Amniotic epithelial cell (primary cell): ENCODE results near the gene GTSE1.
A peak's percentile ranks its signal among the peaks of the same experiment; 100 is the strongest.
"Not testable (repeated sequence)": the region's sequence is repeated elsewhere in the genome, so short reads cannot be mapped to it uniquely, and the experiment has no call there.

Experiments
- DNase-seq: peaks from one replicate; pipeline ENCODE4 v3.0.0-alpha.2; 2010; ENCODE audit warnings: low read depth

Gene GTSE1

GRCh38 chr22:46296257-46297150, at the start of gene GTSE1:
Gene GTSE1, plus strand, starts transcription at chr22:46296870. Its CDS starts 531 bp downstream, at chr22:46297401.
- DNase-seq = peak; percentile 92

DNA sequence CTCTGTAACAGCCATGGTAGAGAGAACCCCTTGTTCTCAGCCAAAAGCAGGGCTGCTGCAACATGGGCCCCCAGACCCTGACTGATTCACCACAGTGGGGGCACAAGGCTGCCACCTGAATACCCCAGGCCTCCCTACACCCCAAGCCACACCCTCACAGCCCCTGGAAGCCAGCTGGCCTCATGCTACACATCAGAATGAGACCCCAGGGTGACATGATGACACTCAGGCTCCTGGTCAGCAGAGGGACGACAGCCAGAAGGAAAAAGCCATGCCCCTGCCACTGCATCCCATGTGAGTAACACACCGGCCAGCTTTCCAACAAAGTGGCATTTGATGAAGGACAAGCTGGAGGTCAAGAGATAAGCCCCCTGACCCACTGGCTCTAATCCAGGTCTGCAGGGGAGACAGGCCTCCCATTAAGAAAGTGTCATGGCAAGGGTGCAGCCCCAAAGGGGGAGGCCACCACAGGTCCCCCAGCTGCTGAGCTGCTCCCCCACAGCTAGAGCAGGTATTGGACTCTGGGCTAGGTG, 49.2 kb upstream of the GTSE1 start:
- no peak for DNase-seq

DNA sequence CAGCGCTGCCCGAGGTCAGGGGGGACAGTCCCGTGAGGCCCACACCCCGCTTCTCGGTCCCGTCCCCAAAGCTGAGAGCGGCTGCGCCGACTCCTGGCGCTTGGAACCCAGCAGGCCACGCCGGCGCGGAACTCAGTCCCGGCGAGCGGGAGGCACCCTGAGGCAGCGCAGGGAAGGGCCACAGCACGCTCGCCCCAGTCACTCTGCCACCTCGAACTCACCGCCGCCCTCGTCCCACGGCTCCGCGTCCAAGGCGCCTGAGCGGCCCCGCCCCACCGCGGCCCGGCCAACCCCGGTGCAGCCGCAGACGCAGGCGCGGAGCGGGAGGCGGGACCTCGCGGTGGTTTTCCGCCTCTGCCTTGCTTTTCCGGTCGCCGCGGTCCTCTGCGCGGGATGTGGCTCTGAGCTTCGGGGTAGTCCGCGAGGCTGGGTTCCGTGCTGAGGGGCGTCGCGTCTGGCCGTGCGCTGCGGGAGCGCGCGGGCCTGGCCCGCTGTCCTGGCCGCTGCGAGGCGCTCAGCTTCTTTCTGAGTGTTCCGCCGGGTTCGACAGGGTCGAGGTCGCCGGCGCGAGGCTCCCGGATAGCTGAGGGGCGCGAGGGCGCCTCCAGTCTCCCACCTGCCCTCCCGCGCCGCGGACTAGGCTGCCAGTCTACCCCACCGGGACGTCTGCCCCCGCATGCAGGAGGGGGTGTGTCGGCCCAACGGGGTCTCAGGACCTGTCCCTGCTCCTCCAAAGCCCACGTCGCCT, 46.5 kb upstream of the GTSE1 start, which contains the start of gene CDPF1:
Gene CDPF1, minus strand, starts transcription at position 259 of the 748 bp plus-strand sequence. CDS start 2,009 bp downstream, outside the sequence.
- peak; percentile 71 for DNase-seq

- DNase-seq = no peak
Observed at GRCh38 chr22:46250783-46251125, 45.9 kb upstream of the GTSE1 start.

DNA sequence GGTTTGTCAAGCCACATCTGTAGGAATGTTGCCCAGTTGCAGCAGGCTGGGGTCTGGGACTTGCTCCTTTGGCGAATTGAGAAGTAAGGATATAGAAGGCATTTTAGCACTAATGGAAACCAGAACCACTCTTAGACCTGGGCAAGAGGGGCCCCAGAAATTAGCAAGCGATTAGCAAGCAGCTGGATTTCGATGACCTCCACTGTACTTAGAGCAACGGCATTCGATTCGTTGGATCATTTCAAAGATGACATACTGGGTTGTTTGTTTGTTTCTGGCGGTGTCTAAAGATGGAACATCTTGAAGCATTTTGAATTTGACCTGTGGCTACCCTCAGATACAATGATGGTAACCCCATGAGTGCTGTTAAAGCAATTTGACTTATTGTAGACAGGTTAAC, 45.4 kb upstream of the GTSE1 start:
- DNase-seq = no peak

DNA sequence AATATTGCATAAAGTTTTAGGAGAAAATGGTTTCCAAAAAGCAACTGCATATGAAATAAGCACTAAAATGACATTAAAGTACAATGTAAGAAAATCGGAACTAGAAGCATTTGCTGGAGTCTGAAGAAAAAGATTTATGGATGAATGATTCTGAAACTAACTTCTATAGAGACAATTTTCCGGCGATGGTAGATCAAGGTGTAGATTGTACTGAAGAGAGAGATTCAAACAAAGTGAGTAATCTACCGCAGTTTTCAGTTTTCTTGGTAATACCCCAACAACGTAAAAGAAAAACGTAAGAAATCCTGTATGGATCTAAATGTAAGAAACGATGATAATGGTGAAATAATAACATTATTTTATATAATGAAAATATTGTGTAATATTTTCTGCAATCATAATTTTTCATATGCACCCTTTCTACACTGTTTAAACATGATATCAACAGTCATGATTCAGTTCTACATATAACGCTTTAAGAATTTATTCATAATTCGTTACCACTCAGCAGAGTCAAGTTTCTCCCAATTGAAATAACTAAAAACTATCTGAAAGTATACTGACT, 44.8 kb upstream of the GTSE1 start:
- no peak for DNase-seq

DNA sequence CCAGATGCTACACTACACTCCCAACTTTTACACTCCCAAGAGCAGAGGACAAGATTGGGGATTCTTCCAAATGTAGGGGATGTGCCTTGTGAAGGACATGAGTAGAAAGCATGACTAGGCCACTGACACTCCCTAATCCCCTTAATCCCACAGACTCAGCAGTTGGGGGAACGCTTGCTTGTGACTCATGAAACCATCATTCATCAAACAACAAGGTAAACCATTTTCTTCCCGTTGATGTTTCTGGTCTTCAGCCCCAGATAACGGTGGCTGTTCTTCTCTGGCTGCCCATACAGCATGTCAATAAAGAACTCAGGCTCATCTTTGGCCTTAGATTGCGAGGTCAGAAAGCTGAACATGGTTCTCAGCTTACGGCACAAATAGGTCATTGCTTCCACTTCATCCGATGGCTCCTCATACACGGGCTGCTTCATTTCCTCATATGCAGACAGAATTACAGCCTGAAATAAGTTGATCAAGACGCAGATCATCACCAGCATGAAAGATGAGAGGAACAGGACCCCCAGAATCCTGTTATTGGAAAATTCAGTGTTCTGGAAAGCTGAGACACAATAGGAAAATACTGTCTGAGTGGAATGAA, 40.2 kb upstream of the GTSE1 start:
- peak; percentile 91 for DNase-seq

- DNase-seq = no peak
Observed at GRCh38 chr22:46259374-46259773, 37.3 kb upstream of the GTSE1 start.

GRCh38 chr22:46260038-46260437, 36.6 kb upstream of the GTSE1 start:
- DNase-seq = no peak

DNA sequence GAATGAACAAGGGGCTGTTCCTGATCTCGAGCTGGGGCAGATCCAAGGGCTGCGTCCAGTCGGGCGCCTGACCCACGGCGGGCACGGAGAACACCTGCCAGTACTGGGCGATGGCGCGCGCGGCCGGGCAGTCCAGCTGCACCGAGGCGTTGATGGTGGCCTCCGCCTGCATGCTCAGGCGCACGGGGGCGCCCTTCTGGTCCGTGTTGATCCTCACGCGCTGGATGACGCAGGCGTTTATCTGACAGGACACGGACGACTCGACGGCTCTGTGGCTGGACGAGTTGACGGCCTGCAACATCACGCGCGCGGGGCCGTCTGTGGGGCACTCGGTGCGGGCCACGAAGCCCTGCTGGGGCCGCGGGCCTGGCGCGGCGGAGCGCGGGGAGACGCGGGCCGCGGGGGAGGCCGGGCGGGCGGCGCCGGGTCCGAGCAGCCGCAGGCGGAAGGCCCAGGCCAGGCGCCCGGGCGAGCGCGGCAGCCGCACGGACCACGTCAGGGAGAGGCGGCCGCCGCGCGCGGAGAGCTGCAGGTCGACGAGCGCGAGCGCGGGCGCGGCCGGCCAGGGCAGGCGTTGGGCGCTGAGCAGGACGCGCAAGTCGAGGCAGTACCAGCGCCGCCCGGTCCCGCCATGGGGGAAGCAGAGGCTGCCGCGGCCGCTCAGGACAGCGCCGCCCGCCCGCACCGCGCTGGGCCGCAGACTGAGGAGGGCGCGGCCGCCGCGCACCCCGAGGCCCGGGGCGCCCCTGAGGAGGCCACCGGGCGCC, 34.0 kb upstream of the GTSE1 start:
- DNase-seq = peak; percentile 49

DNA sequence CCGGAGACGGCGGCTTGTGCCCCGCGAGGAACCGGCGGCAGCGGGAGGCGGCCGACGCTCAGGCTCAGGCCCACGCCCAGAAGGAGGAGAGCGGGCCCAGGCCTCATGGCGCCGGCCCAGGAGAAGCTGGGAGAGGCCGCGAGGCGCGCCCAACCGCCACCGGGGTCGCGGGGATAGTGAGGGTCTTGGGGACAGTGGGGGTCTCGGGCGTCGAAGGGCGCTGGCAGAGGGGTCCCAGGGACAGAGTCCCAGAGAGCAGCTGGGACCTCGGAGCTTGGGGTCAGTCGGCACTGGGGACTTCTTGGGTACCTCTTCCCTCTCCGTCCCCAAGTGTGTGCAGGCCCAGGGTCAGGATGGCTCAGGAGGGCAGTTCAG, 33.5 kb upstream of the GTSE1 start, which contains the start of gene PKDREJ:
Gene PKDREJ, minus strand, starts transcription at position 128 of the 375 bp plus-strand sequence. Its CDS starts 21 bp downstream, at position 107.
- DNase-seq = no peak

DNA sequence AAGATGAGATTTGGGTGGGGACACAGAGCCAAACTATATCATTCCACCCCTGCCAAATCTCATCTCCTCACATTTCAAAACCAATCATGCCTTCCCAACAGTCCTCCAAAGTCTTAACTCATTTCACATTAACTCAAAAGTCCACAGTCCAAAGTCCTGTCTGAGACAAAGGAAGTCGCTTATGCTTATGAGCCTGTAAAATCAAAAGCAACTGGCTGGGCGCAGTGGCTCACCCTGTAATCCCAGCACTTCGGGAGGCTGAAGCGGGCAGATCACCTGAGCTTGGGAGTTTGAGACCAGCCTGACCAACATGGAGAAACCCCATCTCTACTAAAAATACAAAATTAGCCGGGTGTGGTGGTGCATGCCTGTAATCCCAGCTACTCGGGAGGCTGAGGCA, 32.1 kb upstream of the GTSE1 start:
- not testable (repeated sequence) for DNase-seq

DNA sequence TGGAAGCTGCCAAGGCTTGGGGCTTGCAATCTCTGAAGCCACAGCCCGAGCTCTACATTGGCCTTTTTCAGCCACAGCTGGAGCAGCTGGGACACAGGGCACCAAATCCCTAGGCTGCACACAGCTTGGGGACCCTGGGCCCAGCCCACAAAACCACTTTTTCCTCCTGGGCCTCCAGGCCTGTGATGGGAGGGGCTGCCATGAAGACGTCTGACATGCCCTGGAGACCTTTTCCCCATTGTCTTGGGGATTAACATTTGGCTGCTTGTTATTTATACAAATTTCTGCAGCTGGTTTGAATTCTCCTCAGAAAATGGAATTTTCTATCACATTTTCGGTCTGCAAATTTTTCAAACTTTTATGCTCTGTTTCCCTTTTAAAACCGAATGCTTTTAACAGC, 31.0 kb upstream of the GTSE1 start:
- not testable (repeated sequence) for DNase-seq

DNA sequence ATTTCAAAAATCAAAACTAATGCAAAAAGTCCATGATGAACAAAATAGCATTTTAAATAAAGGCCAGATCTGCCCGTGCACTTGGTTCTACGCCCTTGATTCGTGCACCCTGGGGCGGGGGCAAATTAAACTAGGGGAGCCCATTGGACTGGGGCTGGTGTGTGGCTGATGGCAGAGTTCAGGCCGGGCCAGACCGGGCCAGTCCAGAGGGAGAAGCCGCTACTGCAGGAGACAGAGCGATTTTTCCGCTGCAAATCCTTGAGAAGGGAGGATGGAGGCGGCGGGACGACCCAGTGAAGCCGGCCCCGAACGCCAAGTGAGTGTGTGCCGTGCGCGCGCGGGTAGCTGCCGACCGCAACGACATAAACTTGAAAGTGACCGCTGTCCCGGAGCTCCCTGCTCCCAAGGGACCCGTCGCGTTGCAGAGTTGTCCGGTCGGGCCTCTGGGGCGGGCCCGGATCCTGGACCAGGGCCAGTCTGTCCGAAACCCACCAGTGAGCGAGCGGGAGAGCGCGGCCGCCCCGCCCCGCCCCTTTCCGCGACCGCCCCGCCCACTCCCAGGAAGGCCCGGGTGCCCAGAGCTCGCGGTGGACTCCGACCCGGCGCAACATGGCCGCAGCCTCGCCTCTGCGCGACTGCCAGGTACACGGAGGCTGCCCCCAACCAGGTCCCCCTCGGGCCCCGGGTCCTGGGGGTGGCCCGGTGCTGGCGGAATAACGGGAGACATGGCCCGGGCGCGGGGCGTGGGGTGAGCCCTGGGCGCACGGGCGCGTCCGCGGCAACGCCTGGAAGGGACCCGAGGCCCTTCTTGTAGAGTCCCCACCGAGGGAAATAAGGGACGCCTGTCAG, 29.0 kb upstream of the GTSE1 start, which contains the start of gene TTC38:
Gene TTC38, plus strand, starts transcription at position 578 of the 849 bp plus-strand sequence. Its CDS starts 32 bp downstream, at position 610.
- peak; percentile 57 for DNase-seq

GRCh38 chr22:46269564-46269963, 27.1 kb upstream of the GTSE1 start:
- DNase-seq = no peak

GRCh38 chr22:46272196-46272595, 24.5 kb upstream of the GTSE1 start:
- DNase-seq = no peak

GRCh38 chr22:46272762-46273431, 23.8 kb upstream of the GTSE1 start:
- DNase-seq = no peak

GRCh38 chr22:46273432-46274148, 23.1 kb upstream of the GTSE1 start:
- no peak for DNase-seq

GRCh38 chr22:46274381-46274780, 22.3 kb upstream of the GTSE1 start:
- DNase-seq = no peak
